Measurements from ENCODE around the gene HTRA1. TPM values are rescaled to one million over a fixed set of nuclear protein-coding genes. Genes with fewer than 3 reads are reported as not detected.

HTRA1 gene
- total RNA-seq, 1 donor from 2014 or later: 35.7 TPM

GRCh38 chr10:122519144-122519543, 57.8 kb downstream of the HTRA1 start:
- H3K4me3 ChIP-seq (ENCODE audit: low read depth, low read length): no peak overlapping the region
- TF ChIP-seq CTCF (conservative IDR thresholded peaks at IDR 0.05; ENCODE audit: low read depth, low read length): no peak
- no peak for DNase-seq (ENCODE audit: low read depth)

GRCh38 chr10:122519873-122520272, 58.5 kb downstream of the HTRA1 start:
- TF ChIP-seq CTCF (conservative IDR thresholded peaks at IDR 0.05; ENCODE audit: low read depth, low read length): no peak
- H3K4me3 ChIP-seq (ENCODE audit: low read depth, low read length): no peak overlapping the region
- DNase-seq (ENCODE audit: low read depth): no peak

GRCh38 chr10:122521011-122521410, 59.7 kb downstream of the HTRA1 start:
- H3K4me3 ChIP-seq (ENCODE audit: low read depth, low read length): no peak overlapping the region
- DNase-seq (ENCODE audit: low read depth): no peak
- no peak for TF ChIP-seq CTCF (conservative IDR thresholded peaks at IDR 0.05; ENCODE audit: low read depth, low read length)

GRCh38 chr10:122524811-122525210, 63.5 kb downstream of the HTRA1 start:
- H3K4me3 ChIP-seq (ENCODE audit: low read depth, low read length): no peak overlapping the region

GRCh38 chr10:122525788-122526187, 64.4 kb downstream of the HTRA1 start:
- peak; percentile 42 for TF ChIP-seq CTCF (conservative IDR thresholded peaks at IDR 0.05; ENCODE audit: low read depth, low read length)
- DNase-seq (ENCODE audit: low read depth): no peak
- H3K4me3 ChIP-seq (ENCODE audit: low read depth, low read length): no peak overlapping the region

More at GRCh38 chr10:122524811-122525210, 63.5 kb downstream of the HTRA1 start:
- no peak for DNase-seq (ENCODE audit: low read depth)
- no peak for TF ChIP-seq CTCF (conservative IDR thresholded peaks at IDR 0.05; ENCODE audit: low read depth, low read length)

- no peak for TF ChIP-seq CTCF (conservative IDR thresholded peaks at IDR 0.05; ENCODE audit: low read depth, low read length)
- no peak overlapping the region for H3K4me3 ChIP-seq (ENCODE audit: low read depth, low read length)
- DNase-seq (ENCODE audit: low read depth): no peak
Measured at GRCh38 chr10:122526892-122527291, 65.5 kb downstream of the HTRA1 start.

GRCh38 chr10:122530177-122530576, 68.8 kb downstream of the HTRA1 start:
- TF ChIP-seq CTCF (conservative IDR thresholded peaks at IDR 0.05; ENCODE audit: low read depth, low read length): no peak
- no peak overlapping the region for H3K4me3 ChIP-seq (ENCODE audit: low read depth, low read length)
- no peak for DNase-seq (ENCODE audit: low read depth)

Measured in epithelial cell of proximal tubule (primary cell).